ENCODE data around the gene ARAP3.
"Not testable (repeated sequence)": the region's sequence is repeated elsewhere in the genome, so short reads cannot be mapped to it uniquely, and the experiment has no call there.

ARAP3 gene

DNA sequence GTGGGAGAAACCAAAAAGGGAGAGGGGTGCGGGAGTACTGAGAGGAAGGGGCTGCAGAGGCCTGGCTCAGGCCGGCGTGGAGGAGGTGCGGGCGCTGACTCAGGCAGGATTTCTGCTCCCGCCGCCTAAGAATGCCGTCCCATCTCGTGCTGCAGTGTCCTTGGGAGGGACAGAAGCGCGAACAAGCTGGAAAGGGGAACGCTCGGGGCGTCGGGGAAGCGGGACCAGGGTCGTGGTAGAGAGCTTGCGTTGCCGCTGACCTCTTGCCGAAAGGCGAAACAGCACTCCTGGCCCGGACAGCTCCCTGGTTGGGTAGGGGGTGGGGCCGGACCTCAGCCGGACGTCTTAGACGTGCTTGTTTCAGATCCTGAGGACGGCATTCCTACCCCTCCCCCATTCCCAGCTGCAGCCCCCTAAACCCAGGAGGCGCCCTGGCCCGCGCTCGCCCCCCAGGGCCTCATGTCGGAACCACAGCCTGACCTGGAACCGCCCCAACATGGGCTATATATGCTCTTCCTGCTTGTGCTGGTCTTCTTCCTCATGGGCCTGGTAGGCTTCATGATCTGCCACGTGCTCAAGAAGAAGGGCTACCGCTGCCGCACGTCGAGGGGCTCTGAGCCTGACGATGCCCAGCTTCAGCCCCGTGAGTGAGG, 44.1 kb downstream of the ARAP3 start:
- DNase-seq, result peak; percentile 80

GRCh38 chr5:141637123-141637766, 44.8 kb downstream of the ARAP3 start:
- peak; percentile 57 for DNase-seq

DNA sequence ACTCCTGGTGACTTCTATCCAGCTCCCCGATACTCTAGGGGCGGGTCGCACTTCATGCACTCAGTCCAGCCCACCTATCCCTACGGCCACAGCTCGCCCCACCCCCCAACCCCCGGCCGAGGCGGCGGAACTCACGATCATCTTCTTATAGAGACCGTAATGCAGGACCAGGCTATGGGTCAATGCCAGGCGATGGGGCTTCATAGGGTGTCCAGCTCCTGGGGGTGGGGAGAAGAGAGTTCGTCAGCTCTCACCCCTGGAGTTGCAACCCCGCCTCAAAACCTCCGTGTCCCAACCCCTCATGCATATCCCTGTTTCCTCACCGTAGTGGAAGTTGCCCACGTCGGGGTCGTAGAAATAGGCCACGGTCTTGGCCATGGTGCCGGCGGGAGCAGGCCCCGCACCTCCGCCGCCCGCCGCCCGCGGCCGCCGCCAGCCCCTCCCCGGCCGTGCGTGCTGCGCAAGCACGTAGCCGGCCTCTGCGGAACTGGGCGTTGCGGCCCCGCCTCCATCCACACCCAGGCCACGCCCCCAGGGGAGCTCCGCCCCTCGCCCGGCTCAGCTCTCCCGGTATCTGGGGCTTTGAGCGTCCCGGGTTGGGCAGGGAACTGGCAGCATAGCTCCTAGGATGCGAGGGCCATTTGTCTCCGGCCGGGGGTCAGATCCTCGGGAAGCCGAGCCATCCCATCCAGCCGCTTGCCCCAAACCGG, 45.5 kb downstream of the ARAP3 start, which contains the start of the genes HDAC3 and RELL2:
Gene HDAC3 (minus strand): TSS at position 437 of the 710 bp plus-strand sequence. CDS start 59 bp downstream, at position 378.
Gene RELL2 (plus strand): TSS at position 585 of the 710 bp plus-strand sequence. CDS start 1,229 bp downstream, outside the sequence.
- DNase-seq, result peak; percentile 87

DNA sequence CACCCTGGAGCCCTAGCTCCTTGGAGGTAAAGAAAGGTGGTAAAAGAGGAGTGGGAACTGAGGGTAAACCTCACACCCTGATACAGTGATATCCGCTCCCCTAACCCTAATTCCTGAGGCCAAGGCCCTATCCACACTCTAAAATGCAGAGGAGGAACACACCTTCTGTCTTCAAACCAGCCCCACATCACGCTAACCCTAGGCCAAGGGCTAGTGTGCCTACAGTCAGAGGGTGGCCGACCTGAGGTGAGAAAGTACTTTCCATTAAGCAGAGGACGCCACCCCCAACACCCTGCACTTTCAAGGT, 46.0 kb downstream of the ARAP3 start:
- no peak for DNase-seq

DNA sequence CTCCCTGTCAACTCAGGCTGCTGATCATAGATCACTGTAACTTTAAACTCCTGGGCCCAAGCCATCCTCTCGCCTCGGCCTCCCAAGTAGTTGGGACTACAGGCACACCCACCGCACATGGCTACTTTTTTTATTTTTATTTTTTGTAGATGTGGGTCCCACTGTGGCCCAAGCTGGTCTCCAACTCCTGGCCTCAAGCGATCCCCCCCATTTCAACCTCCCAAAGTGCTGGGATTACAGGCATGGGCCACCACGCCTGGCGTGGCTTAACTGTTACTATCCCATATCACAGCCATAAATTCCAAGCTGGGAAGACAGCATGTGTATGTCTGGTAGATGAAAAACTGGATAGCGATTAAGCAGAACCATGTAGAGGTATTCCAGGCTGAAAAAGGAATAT, 46.4 kb downstream of the ARAP3 start:
- no peak for DNase-seq

DNA sequence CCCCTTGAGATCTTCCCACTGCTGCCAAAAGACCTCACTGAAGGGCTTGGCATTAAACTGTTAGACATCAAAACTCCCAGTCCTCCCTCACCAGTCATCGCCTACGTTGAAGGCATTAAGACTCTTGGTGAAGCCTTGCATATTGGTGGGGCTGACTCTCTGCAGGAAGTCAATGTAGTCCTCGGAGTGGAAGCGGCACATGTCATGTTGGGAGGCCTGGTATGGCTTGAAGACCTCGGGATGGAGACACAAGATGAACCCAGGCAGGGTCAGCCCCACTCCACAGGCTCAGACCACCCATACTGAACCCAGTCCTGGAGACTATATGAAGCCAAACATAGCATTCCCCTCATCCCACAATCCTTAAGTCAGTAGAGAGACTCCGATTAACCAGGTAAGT, 47.3 kb downstream of the ARAP3 start:
- no peak for DNase-seq

DNA sequence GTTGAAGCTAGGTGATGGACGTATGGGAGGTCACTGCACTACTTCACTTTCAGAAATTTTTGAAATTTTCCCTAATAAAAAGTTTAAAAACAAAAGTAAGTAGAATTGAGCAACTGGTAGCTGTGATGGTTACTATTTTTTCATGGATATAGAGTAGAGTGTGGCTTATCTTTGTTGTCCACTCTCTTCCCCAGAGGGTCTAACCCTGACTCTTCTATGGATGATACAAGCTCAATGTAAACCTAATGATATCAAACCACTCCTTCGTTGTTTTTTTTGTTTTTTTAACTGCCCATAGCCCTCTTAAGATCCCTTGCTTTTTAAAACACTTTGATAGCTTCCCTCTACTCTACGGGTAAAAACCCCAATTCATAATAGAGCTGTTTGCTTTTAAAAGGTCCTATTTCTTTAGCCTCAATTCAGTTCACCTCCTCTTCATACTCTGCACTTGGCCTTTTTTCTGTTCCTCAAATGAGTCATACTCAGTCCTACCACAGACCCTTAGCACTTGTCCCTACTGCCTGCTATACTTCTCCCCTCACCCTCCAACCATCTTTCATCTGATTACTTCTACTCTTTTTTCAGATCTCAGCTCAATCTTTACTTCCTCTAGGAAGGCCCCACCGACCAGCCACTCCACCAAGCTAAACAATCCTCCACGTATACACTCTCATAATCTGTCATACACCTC, 48.0 kb downstream of the ARAP3 start:
- DNase-seq, result no peak

DNA sequence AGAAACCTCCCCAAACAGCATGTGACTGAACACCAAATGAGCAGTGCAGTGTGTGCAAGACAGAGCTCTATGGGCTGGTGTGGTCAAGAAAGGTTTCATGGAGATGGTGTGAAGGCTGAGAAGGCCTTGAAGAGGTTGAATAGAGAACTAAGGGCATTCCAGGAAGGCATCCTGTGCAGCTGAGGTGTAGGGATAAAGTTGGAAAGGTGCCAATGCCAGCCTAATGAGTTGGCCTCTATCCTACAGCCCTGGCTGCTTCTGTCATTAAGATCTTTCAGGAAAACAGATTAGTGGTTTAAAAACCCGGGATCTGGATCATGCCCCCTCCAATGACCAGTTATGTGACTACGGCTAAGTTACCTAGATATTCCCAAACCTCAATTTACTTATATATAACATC, 49.4 kb downstream of the ARAP3 start:
- peak; percentile 67 for DNase-seq

DNA sequence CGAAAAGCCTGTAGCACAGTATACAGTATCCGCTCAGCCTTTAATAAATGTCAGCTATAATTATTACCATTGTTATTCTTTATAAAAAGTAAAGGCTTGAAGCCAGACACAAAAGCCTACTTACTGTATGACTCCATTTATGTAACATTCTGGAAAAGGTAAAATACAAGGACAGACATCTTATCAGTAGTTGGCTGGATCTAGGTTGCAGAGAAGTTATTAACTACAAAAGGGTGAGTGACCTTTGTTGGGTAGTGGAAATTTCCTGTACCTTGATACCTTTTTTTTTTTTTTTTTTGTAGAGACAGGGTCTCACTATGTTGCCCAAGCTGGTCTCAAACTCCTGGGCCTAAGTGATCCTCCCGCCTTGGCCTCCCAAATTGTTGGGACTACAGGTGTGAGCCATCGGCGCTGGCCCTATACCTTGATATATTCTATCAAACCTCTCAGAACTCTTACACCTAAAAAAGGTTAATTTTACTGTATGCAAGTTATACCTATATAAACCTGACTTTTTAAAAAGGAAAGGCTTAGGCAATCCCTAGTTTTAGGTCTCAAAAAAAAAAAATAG, 51.4 kb downstream of the ARAP3 start:
- DNase-seq, result no peak

DNA sequence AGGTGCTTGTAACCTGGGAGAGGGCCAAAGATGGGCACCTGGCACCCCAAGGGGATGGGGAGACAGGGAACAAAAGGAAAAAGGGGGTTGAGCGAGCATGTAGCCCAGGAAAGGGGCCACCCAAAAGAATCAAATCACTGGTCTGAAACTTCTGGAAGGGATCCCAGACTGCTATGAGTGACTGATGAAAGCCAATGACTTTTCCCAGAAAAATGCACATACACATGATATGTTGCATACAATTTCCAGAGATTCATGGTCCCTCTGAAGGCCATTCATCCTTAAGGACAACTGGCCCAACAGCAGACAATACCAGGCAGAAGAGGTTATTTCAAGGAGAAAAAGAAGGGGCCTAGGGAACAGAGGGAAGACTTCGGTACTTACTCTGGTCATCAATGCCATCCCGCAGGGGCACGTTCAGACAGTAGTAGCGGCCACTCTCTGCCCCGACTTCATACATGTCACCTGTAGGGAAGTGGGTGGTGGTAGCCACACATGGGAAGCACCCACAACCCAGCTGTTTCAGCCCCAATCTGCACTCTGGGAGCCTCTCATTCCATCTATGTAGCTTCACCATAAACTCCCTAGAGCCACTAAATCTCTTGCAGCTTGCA, 53.7 kb downstream of the ARAP3 start:
- no peak for DNase-seq

- DNase-seq, result no peak
Observed at GRCh38 chr5:141623611-141624010, 58.4 kb downstream of the ARAP3 start.

- no peak for DNase-seq
Observed at GRCh38 chr5:141623186-141623585, 58.8 kb downstream of the ARAP3 start.

- peak; percentile 97 for DNase-seq
Observed at GRCh38 chr5:141618804-141619554, 63.1 kb downstream of the ARAP3 start, which contains the start of gene DIAPH1. TSS of gene DIAPH1 (minus strand) at chr5:141619000. CDS start at chr5:141618914, 86 bp downstream.

GRCh38 chr5:141618030-141618803, 63.8 kb downstream of the ARAP3 start:
- peak; percentile 65 for DNase-seq

- DNase-seq, result no peak
Observed at GRCh38 chr5:141617682-141618029, 64.4 kb downstream of the ARAP3 start.

DNA sequence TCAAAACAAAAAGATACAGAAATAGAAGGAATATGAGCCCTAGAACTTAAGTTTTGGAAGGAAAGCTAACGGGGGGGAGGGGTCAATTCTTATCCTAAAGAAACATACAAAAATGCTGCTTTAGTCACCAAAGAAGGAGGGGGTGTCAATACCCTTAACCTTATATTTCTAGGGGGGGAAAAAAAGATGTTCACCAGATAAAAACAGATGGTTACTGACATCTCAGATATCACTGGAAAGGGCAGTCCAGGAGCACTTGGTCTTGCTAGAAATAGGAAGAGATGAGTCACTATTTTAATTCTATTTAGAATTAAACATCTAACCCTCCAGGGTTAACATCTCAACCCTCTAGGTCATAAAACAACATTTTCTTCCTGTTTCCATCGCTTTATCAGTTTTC, 64.9 kb downstream of the ARAP3 start:
- no peak for DNase-seq

- DNase-seq, result peak; percentile 12
Observed at GRCh38 chr5:141615991-141616720, 65.9 kb downstream of the ARAP3 start.

GRCh38 chr5:141613344-141613743, 68.7 kb downstream of the ARAP3 start:
- no peak for DNase-seq

DNA sequence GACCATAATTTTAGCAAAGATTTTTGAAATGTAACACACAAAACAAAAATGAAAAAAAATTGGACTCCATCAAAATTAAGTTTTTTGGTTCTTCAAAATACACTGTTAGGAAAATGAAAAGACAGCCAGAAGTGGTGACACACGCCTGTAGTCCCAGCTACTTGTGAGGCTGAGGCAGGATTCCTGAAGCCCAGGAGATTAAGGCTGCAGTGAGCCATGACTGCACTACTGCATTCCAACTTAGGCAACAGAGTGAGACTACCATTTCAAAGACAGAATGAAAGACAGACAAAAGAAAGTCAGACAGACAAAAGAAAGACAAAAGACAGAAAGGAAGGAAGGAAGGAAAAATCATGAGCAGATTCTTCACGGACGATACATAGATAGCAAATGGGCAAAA, 70.7 kb downstream of the ARAP3 start:
- DNase-seq, result no peak

DNA sequence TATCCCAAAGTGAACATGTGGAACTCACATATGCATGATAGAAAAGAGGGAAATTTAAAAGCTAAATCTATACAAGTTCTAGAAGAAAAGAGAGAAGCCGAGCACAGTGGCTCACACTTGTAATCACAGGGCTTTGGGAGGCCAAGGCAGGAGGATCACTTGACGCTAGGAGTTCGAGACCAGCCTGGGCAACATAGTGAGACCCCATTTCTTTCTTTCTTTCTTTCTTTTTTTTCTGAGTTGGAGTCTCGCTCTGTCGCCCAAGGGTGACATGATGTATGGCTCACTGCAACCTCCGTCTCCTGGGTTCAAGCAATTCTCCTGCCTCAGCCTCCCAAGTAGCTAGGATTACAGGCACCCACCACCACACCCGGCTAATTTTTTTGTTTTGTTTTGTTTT, 72.1 kb downstream of the ARAP3 start:
- DNase-seq, result not testable (repeated sequence)

All from NCI-H82 (cell line).